T-cell (primary cell): ENCODE data around the gene NYAP2. TPM values are rescaled to one million over a fixed set of nuclear protein-coding genes. Genes with fewer than 3 reads are reported as not detected.

Experiments used
- ATAC-seq, 4 experiments: fragments of 200-7000 bp in 3 of 4; fragments of 150-1000 bp in 1 of 4; cut with Tn5 transposase; replicated peaks in 1 of 4; 1 replicate in 3 of 4; 2 replicates in 1 of 4; pipeline ENCODE4 v1.10.0; 2021; ENCODE audit warnings: moderate library complexity in 3 of 4, mild to moderate bottlenecking in 2 of 4, moderate number of reproducible peaks in 1 of 4
- CTCF ChIA-PET, 2 donors: fragments of 300-600 bp; sonication (Branson Sonifier 250); formaldehyde crosslinking; loops; one replicate each; lab custom pipeline; 2022; ENCODE audit warnings: antibody characterized with exemption in 2 of 2; lab: Charles Lee
- POLR2A ChIA-PET, 2 donors: fragments of 300-600 bp; sonication (Branson Sonifier 250); formaldehyde crosslinking; loops; one replicate each; lab custom pipeline; 2022; ENCODE audit warnings: antibody characterized with exemption in 2 of 2; lab: Charles Lee
- DNase-seq, 35 experiments: peaks; one replicate each; pipeline versions ENCODE4 v3.0.0 to v3.0.0-alpha.2; 2013 to 2023
- H3K27ac ChIP-seq: one replicate; pipeline ENCODE4 v1.5.1; 2013; ENCODE audit warnings: low read length
- H3K27me3 ChIP-seq, 2 experiments: replicated peaks in 1 of 2; 1 replicate in 1 of 2; 2 replicates in 1 of 2; pipeline versions ENCODE4 v1.6.1 to v1.7.0; 2013; ENCODE audit warnings: low read length in 1 of 2, mixed read lengths in 1 of 2; ENCODE audit not compliant: control insufficient read depth in 2 of 2, insufficient read depth in 2 of 2; ENCODE audit errors: extremely low read depth in 1 of 2
- H3K36me3 ChIP-seq, 2 donors: 1 replicate in 1 of 2; 2 replicates in 1 of 2; pipeline versions ENCODE4 v1.6.1 to v1.7.0; 2013; ENCODE audit warnings: low read length in 1 of 2; ENCODE audit not compliant: control insufficient read depth in 2 of 2, insufficient read depth in 1 of 2; ENCODE audit errors: extremely low read depth in 1 of 2
- H3K4me1 ChIP-seq, 2 experiments: 1 replicate in 1 of 2; 2 replicates in 1 of 2; pipeline versions ENCODE4 v1.6.1 to v1.7.0; 2013; ENCODE audit warnings: low read length in 2 of 2, mixed read lengths in 1 of 2; ENCODE audit not compliant: insufficient read depth in 2 of 2, control insufficient read depth in 1 of 2; ENCODE audit errors: extremely low read depth in 1 of 2
- H3K4me3 ChIP-seq, 2 donors: 1 replicate in 1 of 2; 2 replicates in 1 of 2; pipeline versions ENCODE4 v1.5.1 to v1.7.0; 2013; ENCODE audit warnings: mild to moderate bottlenecking in 2 of 2, low read length in 1 of 2, moderate library complexity in 1 of 2; ENCODE audit not compliant: control insufficient read depth in 1 of 2; ENCODE audit errors: extremely low read depth in 1 of 2
- H3K9me3 ChIP-seq: 2 replicates; pipeline ENCODE4 v1.7.0; 2013
- H3K27ac Mint-ChIP-seq, 2 donors: one replicate each; pipeline ENCODE4 v1.8.0; 2020 to 2021; ENCODE audit warnings: mild to moderate bottlenecking in 2 of 2, mixed read lengths in 2 of 2
- H3K27me3 Mint-ChIP-seq, 2 donors: one replicate each; pipeline ENCODE4 v1.8.0; 2021 to 2022; ENCODE audit warnings: mixed read lengths in 2 of 2
- H3K36me3 Mint-ChIP-seq: one replicate; pipeline ENCODE4 v1.8.0; 2021; ENCODE audit warnings: mixed read lengths
- H3K4me1 Mint-ChIP-seq, 3 donors: one replicate each; pipeline ENCODE4 v1.8.0; 2020 to 2022; ENCODE audit warnings: mixed read lengths in 3 of 3, mild to moderate bottlenecking in 1 of 3
- H3K4me3 Mint-ChIP-seq, 3 donors: one replicate each; pipeline ENCODE4 v1.8.0; 2020 to 2022; ENCODE audit warnings: mild to moderate bottlenecking in 3 of 3, mixed read lengths in 3 of 3, moderate library complexity in 3 of 3
- H3K9me3 Mint-ChIP-seq, 3 donors: one replicate each; pipeline ENCODE4 v1.8.0; 2020 to 2022; ENCODE audit warnings: mixed read lengths in 3 of 3
- WGBS: methylation state at CpG from one replicate; pipeline ENCODE4 v1.1.5; 2013; ENCODE audit warnings: missing lambda C conversion rate; ENCODE audit not compliant: insufficient coverage; 5-methylcytosine and 5-hydroxymethylcytosine counted together
- total RNA-seq, 35 experiments: library from RNA in 6 of 35; stranded (reverse) in 6 of 35; fragments of 120-200 nt in 1 of 35; gene quantifications; one replicate each; pipeline versions ENCODE4 v1.2.1 to v1.2.4 and lab custom pipeline; 2013 to 2026

The NYAP2 gene
- total RNA-seq, 5 donors from 2014 or later (not counting 1 experiment from before 2014, with no cell fraction given) = 0.06 to 0.15 TPM; not detected in 3

GRCh38 chr2:225581135-225581534 lies 181.6 kb downstream of the NYAP2 start:
- peaks cover 12 to 26% of the 10 kb centered on the region in 2 donors for H3K27me3 Mint-ChIP-seq
- CTCF ChIA-PET = no interaction called here

GRCh38 chr2:225581906-225582305 lies 182.4 kb downstream of the NYAP2 start:
- 93% methylated on average over 26 of the region's 26 CpGs for WGBS
- no peaks in the 10 kb centered on the region for H3K36me3 ChIP-seq

More at GRCh38 chr2:225581135-225581534, 181.6 kb downstream of the NYAP2 start:
- Mint-ChIP-seq H3K4me1 (no peaks in the 10 kb centered on the region), H3K36me3 (no peaks in the 10 kb centered on the region), H3K4me3 (no peak overlapping the region), H3K27ac (no peak overlapping the region), H3K9me3 (no peaks in the 10 kb centered on the region)
- H3K27ac ChIP-seq = no peak overlapping the region
- no peaks in the 10 kb centered on the region for H3K9me3 ChIP-seq
- no peak for DNase-seq
- no peak for ATAC-seq
- H3K4me3 ChIP-seq = no peak overlapping the region
- H3K36me3 ChIP-seq = no peaks in the 10 kb centered on the region
- H3K4me1 ChIP-seq = no peaks in the 10 kb centered on the region
- POLR2A ChIA-PET = no interaction called here
- peaks cover 0 to 4% of the 10 kb centered on the region in 2 experiments for H3K27me3 ChIP-seq

GRCh38 chr2:225582355-225583116 lies 183.0 kb downstream of the NYAP2 start:
- H3K9me3 Mint-ChIP-seq = no peaks in the 10 kb centered on the region
- DNase-seq = no peak
- Histone ChIP-seq H3K27me3 (peaks cover 0 to 4% of the 10 kb centered on the region in 2 experiments), H3K36me3 (no peaks in the 10 kb centered on the region), H3K9me3 (no peaks in the 10 kb centered on the region), H3K4me1 (no peaks in the 10 kb centered on the region), H3K27ac (no peak overlapping the region), H3K4me3 (no peak overlapping the region)
- no peak for ATAC-seq
- no peaks in the 10 kb centered on the region for H3K36me3 Mint-ChIP-seq
- no peak overlapping the region for H3K27ac Mint-ChIP-seq
- WGBS = 85% methylated on average over 42 of the region's 49 CpGs
- H3K27me3 Mint-ChIP-seq = peaks cover 12 to 26% of the 10 kb centered on the region in 2 donors
- POLR2A ChIA-PET = no interaction called here
- CTCF ChIA-PET = no interaction called here
- H3K4me1 Mint-ChIP-seq = no peaks in the 10 kb centered on the region
- no peak overlapping the region for H3K4me3 Mint-ChIP-seq

More at GRCh38 chr2:225581906-225582305, 182.4 kb downstream of the NYAP2 start:
- DNase-seq (no peak), ATAC-seq (no peak)
- H3K9me3 Mint-ChIP-seq = no peaks in the 10 kb centered on the region
- no peaks in the 10 kb centered on the region for H3K4me1 ChIP-seq
- H3K4me3 Mint-ChIP-seq = no peak overlapping the region
- ChIA-PET CTCF (no interaction called here), POLR2A (no interaction called here)
- peaks cover 0 to 4% of the 10 kb centered on the region in 2 experiments for H3K27me3 ChIP-seq
- no peaks in the 10 kb centered on the region for H3K4me1 Mint-ChIP-seq
- H3K27me3 Mint-ChIP-seq = peaks cover 12 to 26% of the 10 kb centered on the region in 2 donors
- no peak overlapping the region for H3K27ac ChIP-seq
- no peak overlapping the region for H3K4me3 ChIP-seq
- H3K36me3 Mint-ChIP-seq = no peaks in the 10 kb centered on the region
- H3K27ac Mint-ChIP-seq = no peak overlapping the region
- no peaks in the 10 kb centered on the region for H3K9me3 ChIP-seq

- H3K9me3 ChIP-seq = no peaks in the 10 kb centered on the region
- no peak overlapping the region for H3K4me3 ChIP-seq
- POLR2A ChIA-PET = no interaction called here
- no peak for DNase-seq
- no peaks in the 10 kb centered on the region for H3K4me1 ChIP-seq
- H3K36me3 ChIP-seq = no peaks in the 10 kb centered on the region
- H3K27me3 ChIP-seq = peaks cover 0 to 4% of the 10 kb centered on the region in 2 experiments
- Mint-ChIP-seq H3K36me3 (no peaks in the 10 kb centered on the region), H3K4me1 (no peaks in the 10 kb centered on the region), H3K27me3 (peaks cover 5 to 7% of the 10 kb centered on the region in 2 donors), H3K4me3 (no peak overlapping the region), H3K9me3 (no peaks in the 10 kb centered on the region), H3K27ac (no peak overlapping the region)
- no peak for ATAC-seq
- no peak overlapping the region for H3K27ac ChIP-seq
- CTCF ChIA-PET = no interaction called here
These were observed 185.3 kb downstream of the NYAP2 start for GRCh38 chr2:225584796-225585195.

GRCh38 chr2:225590932-225591331 lies 191.4 kb downstream of the NYAP2 start:
- H3K27me3 Mint-ChIP-seq = peaks cover 2 to 14% of the 10 kb centered on the region in 2 donors

GRCh38 chr2:225597911-225598310 lies 198.4 kb downstream of the NYAP2 start:
- Histone ChIP-seq H3K4me3 (no peak overlapping the region), H3K27ac (no peak overlapping the region), H3K4me1 (no peaks in the 10 kb centered on the region), H3K36me3 (no peaks in the 10 kb centered on the region), H3K27me3 (no peaks in the 10 kb centered on the region), H3K9me3 (no peaks in the 10 kb centered on the region)
- ChIA-PET POLR2A (interaction anchor here in 1 of 2 donors (0.6 kb wide), 1 partner anchor 741 kb away, joined by 3 read pairs; no protein-coding TSS in a partner anchor), CTCF (interaction anchor here in 1 of 2 donors (0.5 kb wide), 1 partner anchor 950 kb away, joined by 3 read pairs; no protein-coding TSS in a partner anchor)
- H3K4me1 Mint-ChIP-seq = no peaks in the 10 kb centered on the region
- DNase-seq (no peak), ATAC-seq (no peak)
- no peak overlapping the region for H3K4me3 Mint-ChIP-seq
- 71% methylated on average over 1 of the region's 4 CpGs for WGBS
- no peaks in the 10 kb centered on the region for H3K9me3 Mint-ChIP-seq
- no peaks in the 10 kb centered on the region for H3K36me3 Mint-ChIP-seq
- H3K27ac Mint-ChIP-seq = no peak overlapping the region
- peaks cover 0 to 13% of the 10 kb centered on the region in 2 donors for H3K27me3 Mint-ChIP-seq

More at GRCh38 chr2:225590932-225591331, 191.4 kb downstream of the NYAP2 start:
- no peaks in the 10 kb centered on the region for H3K9me3 Mint-ChIP-seq
- no peaks in the 10 kb centered on the region for H3K36me3 ChIP-seq
- H3K4me3 Mint-ChIP-seq = no peak overlapping the region
- ChIA-PET CTCF (no interaction called here), POLR2A (no interaction called here)
- H3K27me3 ChIP-seq = no peaks in the 10 kb centered on the region
- WGBS = 86% methylated on average over 2 of the region's 3 CpGs
- H3K27ac ChIP-seq = no peak overlapping the region
- no peaks in the 10 kb centered on the region for H3K4me1 ChIP-seq
- H3K4me3 ChIP-seq = no peak overlapping the region
- no peaks in the 10 kb centered on the region for H3K36me3 Mint-ChIP-seq
- H3K4me1 Mint-ChIP-seq = no peaks in the 10 kb centered on the region
- H3K27ac Mint-ChIP-seq = no peak overlapping the region
- DNase-seq (no peak), ATAC-seq (no peak)
- H3K9me3 ChIP-seq = no peaks in the 10 kb centered on the region
